C4-2B (cell line): ENCODE data around the gene SIGLEC11.

ENCODE experiments used
- CTCF ChIP-seq: fragments of 450-650 bp; conservative IDR thresholded peaks from 2 replicates; pipeline ENCODE4 v1.5.1; 2017; ENCODE audit warnings: mild to moderate bottlenecking
- ZFX ChIP-seq: fragments of 450-650 bp; IDR thresholded peaks from 2 replicates; pipeline ENCODE4 v1.6.1; 2017

- TF ChIP-seq CTCF, result no peak
- no peak for TF ChIP-seq ZFX
Observed at GRCh38 chr19:49930483-49931011, 30.4 kb downstream of the SIGLEC11 start.
